Fibroblast of pulmonary artery (primary cell): Measurements from ENCODE around the gene ITGB3.
"Not testable (repeated sequence)": the region's sequence is repeated elsewhere in the genome, so short reads cannot be mapped to it uniquely, and the experiment has no call there.

Experiments used
- DNase-seq: peaks from one replicate; pipeline ENCODE4 v3.0.0-alpha.2; 2010; ENCODE audit warnings: low read depth
- H3K4me3 ChIP-seq: replicated peaks from 2 replicates; pipeline ENCODE4 v1.5.1; 2011; ENCODE audit warnings: low read depth, mild to moderate bottlenecking, control low read depth, low read length, moderate library complexity
- CTCF ChIP-seq: IDR thresholded peaks from 2 replicates; pipeline ENCODE4 v1.5.1; 2011; ENCODE audit warnings: mild to moderate bottlenecking, control low read depth, low read length, inconsistent platforms; ENCODE audit errors: missing control alignments

ITGB3 gene

DNA sequence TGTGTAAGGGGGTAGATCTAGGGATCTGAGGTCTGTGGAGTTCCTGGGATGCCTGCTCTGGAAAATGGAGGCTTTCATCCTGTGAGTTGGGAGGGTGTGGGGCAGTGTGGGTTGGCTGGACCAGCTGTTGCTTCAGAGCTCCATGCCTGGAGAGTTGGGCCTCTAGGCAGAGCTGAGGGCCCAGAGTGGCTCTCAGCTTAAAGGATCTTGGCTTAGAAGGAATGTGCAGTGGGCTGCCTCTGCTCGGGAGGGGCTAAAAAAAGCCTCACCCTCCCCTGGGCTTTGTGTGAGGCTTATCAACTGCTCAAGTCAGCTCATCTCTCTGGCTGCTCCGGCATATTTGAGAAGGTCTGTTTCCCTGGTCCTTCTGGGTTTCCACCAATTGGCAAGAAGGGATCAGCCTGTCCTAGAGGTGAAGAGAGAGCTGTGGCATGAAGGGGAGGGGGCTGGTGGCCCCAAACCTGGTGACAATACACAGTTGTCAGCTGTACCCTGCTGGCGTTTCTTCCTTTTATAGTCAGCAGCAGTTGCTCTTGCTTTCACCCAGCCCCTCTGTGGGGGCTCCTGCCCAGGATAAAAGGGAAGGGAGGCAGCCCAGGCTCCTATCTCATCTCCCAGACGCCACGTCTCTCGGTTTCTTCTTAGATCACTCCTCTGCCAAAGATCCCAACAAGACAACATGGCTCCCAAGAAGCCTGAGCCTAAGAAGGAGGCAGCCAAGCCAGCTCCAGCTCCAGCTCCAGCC lies 44.7 kb upstream of the ITGB3 start, which contains the start of gene MYL4:
TSS of gene MYL4 (plus strand) at position 605 of the 745 bp plus-strand sequence. CDS start at position 680, 75 bp downstream.
- TF ChIP-seq CTCF, result no peak
- DNase-seq, result no peak
- H3K4me3 ChIP-seq, result no peak within 1 kb of the TSS

- no peak overlapping the region for H3K4me3 ChIP-seq
- DNase-seq, result no peak
Measured at GRCh38 chr17:47209499-47209898, 44.1 kb upstream of the ITGB3 start.

GRCh38 chr17:47210105-47210504 lies 43.5 kb upstream of the ITGB3 start:
- DNase-seq, result no peak
- no peak overlapping the region for H3K4me3 ChIP-seq
- no peak for TF ChIP-seq CTCF

More at GRCh38 chr17:47209499-47209898, 44.1 kb upstream of the ITGB3 start:
- TF ChIP-seq CTCF, result no peak

- H3K4me3 ChIP-seq, result no peak overlapping the region
- no peak for DNase-seq
- no peak for TF ChIP-seq CTCF
Measured at GRCh38 chr17:47210779-47211178, 42.8 kb upstream of the ITGB3 start.

DNA sequence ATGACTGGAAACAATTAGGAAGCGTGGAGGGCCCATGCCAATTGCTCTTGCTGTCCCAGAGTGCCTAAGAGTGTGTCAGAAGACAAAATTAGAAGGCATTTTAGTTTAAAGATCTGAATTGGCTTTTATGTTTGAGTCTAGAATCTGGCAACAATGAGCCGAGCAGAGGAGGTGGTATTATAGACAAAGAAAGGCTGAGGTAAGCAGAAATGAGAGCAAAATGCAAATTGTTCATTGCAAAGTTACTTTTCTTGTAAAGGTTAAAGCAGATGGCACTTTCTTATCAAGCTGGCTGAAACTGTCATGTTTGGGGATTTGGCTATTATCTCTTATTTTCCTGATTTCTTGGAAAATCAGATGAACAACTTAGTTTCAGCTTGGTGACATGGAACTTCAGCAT lies 41.2 kb upstream of the ITGB3 start:
- TF ChIP-seq CTCF, result no peak
- H3K4me3 ChIP-seq, result no peak overlapping the region
- no peak for DNase-seq

DNA sequence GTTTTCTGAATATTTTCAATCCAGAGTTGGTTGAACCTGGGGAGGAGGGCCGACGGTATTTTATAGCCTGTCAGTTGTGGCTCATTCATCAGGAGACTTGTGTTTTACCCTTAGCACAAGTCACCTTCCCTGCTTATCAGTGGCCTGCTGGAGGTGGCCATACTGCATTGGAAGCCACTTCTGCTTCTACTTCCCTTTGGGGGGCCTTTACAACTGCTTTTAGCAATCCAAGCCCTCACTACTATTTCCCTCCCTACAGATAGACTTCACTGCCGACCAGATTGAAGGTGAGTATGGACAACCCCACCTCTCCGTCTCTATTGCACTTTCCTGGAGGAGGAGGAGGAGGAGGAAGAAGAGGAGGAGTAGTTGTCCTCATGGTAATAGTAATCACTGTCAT lies 40.1 kb upstream of the ITGB3 start:
- no peak for DNase-seq
- no peak for TF ChIP-seq CTCF
- H3K4me3 ChIP-seq, result no peak overlapping the region

- no peak overlapping the region for H3K4me3 ChIP-seq
- DNase-seq, result no peak
- no peak for TF ChIP-seq CTCF
Measured at GRCh38 chr17:47214931-47215330, 38.7 kb upstream of the ITGB3 start.

DNA sequence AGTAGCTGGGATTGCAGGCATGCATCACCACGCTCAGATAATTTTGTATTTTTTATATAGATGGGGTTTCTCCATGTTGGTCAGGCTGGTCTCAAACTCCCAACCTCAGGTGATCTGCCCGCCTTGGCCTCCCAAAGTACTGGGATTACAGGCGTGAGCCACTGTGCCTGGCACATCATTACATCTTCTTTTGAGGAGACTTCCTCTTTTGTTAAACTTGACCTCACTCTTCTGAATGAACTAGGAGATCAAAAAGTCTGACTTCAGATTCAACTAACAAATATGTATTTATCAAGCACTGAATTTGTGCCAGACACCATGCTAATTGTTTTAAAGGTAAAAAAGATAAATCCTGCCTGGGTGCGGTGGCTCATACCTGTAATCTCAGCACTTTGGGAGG lies 36.8 kb upstream of the ITGB3 start:
- DNase-seq, H3K4me3 ChIP-seq: not testable (repeated sequence)

- not testable (repeated sequence) for DNase-seq, H3K4me3 ChIP-seq
Measured at GRCh38 chr17:47217279-47217678, 36.3 kb upstream of the ITGB3 start.
